ENCODE data around the gene KRT31. TPM values are rescaled to one million over a fixed set of nuclear protein-coding genes. Genes with fewer than 3 reads are reported as not detected.
"Not testable (repeated sequence)": the region's sequence is repeated elsewhere in the genome, so short reads cannot be mapped to it uniquely, and the experiment has no call there.

KRT31 gene
- total RNA-seq, 1 donor from 2014 or later = not detected

DNA sequence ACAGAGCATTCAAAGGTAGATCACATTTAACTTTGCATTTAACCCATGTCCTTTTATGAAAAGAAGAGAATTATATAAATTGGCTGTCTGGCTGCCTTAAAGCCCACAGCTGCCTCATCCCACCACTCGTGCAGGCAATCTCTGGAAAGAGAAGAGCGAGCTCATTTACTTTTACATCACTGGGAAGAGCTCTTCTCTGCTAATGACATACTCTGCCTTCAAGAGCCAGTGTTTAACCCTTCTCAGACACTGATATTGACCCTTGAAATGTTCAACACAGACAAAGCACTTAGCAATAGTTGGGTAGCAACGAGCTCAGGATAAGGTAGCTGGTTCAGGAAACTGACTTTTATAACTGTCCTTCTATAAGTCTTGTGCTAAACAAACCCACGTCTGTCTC is 36.6 kb upstream of the KRT31 start:
- Mint-ChIP-seq H3K4me1 (ENCODE audit: unreplicated experiment) (peaks cover 8% of the 10 kb centered on the region), H3K27me3 (peaks cover 3% of the 10 kb centered on the region), H3K36me3 (no peaks in the 10 kb centered on the region), H3K9me3 (no peaks in the 10 kb centered on the region), H3K4me3 (no peak overlapping the region), H3K27ac (no peak overlapping the region)
- TF ChIP-seq CTCF (conservative IDR thresholded peaks at IDR 0.05) = no peak
- no peak for DNase-seq (ENCODE audit: extremely low spot score, unreplicated experiment)

GRCh38 chr17:41433586-41433985 is 36.2 kb upstream of the KRT31 start:
- H3K27me3 Mint-ChIP-seq = peaks cover 3% of the 10 kb centered on the region
- no peaks in the 10 kb centered on the region for H3K36me3 Mint-ChIP-seq
- peak overlapping the region; percentile 3 for H3K4me3 Mint-ChIP-seq
- H3K27ac Mint-ChIP-seq = no peak overlapping the region
- H3K4me1 Mint-ChIP-seq (ENCODE audit: unreplicated experiment) = peaks cover 8% of the 10 kb centered on the region
- TF ChIP-seq CTCF (conservative IDR thresholded peaks at IDR 0.05) = no peak
- no peaks in the 10 kb centered on the region for H3K9me3 Mint-ChIP-seq
- DNase-seq (ENCODE audit: extremely low spot score, unreplicated experiment) = no peak

- DNase-seq (ENCODE audit: extremely low spot score, unreplicated experiment); H3K4me1 Mint-ChIP-seq (ENCODE audit: unreplicated experiment); H3K27ac Mint-ChIP-seq; H3K9me3 Mint-ChIP-seq; H3K27me3 Mint-ChIP-seq; H3K4me3 Mint-ChIP-seq; H3K36me3 Mint-ChIP-seq: not testable (repeated sequence)
Observed at GRCh38 chr17:41430376-41430775, 33.0 kb upstream of the KRT31 start.

- peaks cover 7% of the 10 kb centered on the region for H3K4me1 Mint-ChIP-seq (ENCODE audit: unreplicated experiment)
- no peaks in the 10 kb centered on the region for H3K36me3 Mint-ChIP-seq
- no peak for TF ChIP-seq CTCF (conservative IDR thresholded peaks at IDR 0.05)
- peaks cover 3% of the 10 kb centered on the region for H3K27me3 Mint-ChIP-seq
- no peaks in the 10 kb centered on the region for H3K9me3 Mint-ChIP-seq
- no peak overlapping the region for H3K27ac Mint-ChIP-seq
- no peak overlapping the region for H3K4me3 Mint-ChIP-seq
- no peak for DNase-seq (ENCODE audit: extremely low spot score, unreplicated experiment)
Observed at GRCh38 chr17:41429667-41430066, 32.3 kb upstream of the KRT31 start.

GRCh38 chr17:41428591-41429291 is 31.3 kb upstream of the KRT31 start:
- peaks cover 3% of the 10 kb centered on the region for H3K4me1 Mint-ChIP-seq (ENCODE audit: unreplicated experiment)
- H3K36me3 Mint-ChIP-seq = no peaks in the 10 kb centered on the region
- no peak for TF ChIP-seq CTCF (conservative IDR thresholded peaks at IDR 0.05)
- no peaks in the 10 kb centered on the region for H3K9me3 Mint-ChIP-seq
- DNase-seq (ENCODE audit: extremely low spot score, unreplicated experiment) = no peak
- no peak overlapping the region for H3K27ac Mint-ChIP-seq
- H3K4me3 Mint-ChIP-seq = no peak overlapping the region
- H3K27me3 Mint-ChIP-seq = peaks cover 3% of the 10 kb centered on the region

GRCh38 chr17:41424111-41424635 is 26.8 kb upstream of the KRT31 start, which contains the start of gene KRT37:
KRT37 (minus strand) TSS chr17:41424585; CDS start chr17:41424523, 62 bp downstream.
- Mint-ChIP-seq H3K4me3 (no peak within 1 kb of the TSS), H3K9me3 (no peaks in the 10 kb centered on the region), H3K4me1 (ENCODE audit: unreplicated experiment) (peaks cover 5% of the 10 kb centered on the region), H3K27ac (no peak within 1 kb of the TSS), H3K36me3 (peaks cover 5% of the 10 kb centered on the region), H3K27me3 (no peaks in the 10 kb centered on the region)
- DNase-seq (ENCODE audit: extremely low spot score, unreplicated experiment) = no peak
- no peak for TF ChIP-seq CTCF (conservative IDR thresholded peaks at IDR 0.05)

DNA sequence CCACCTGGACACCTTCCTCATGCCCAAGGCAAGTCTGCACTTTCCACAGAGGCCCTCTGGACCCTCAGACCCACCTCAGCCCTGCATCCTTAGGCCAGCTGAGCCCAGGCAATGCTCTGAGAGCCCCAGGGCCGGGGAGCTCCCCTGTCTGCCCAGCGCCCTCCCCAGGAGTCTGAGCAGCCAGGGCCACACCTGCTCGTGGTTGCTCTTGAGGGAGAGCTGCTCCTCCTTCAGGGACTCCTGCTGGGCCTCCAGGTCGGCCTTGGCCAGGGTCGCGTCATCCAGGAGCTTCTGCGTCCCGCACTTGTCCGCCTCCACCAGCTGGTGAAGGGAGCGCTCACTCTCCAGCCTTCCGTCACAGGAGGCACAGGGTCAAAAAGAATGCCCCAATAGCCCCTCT is 25.2 kb upstream of the KRT31 start:
- not testable (repeated sequence) for H3K9me3 Mint-ChIP-seq; H3K27me3 Mint-ChIP-seq; H3K36me3 Mint-ChIP-seq; DNase-seq (ENCODE audit: extremely low spot score, unreplicated experiment); H3K4me3 Mint-ChIP-seq; H3K27ac Mint-ChIP-seq
- peaks cover 14% of the 10 kb centered on the region for H3K4me1 Mint-ChIP-seq (ENCODE audit: unreplicated experiment)
